Stimulated activated CD8-positive, alpha-beta memory T cell treated with anti-CD3 and anti-CD28 coated beads, Interleukin-7, amount 100 ng/mL, for 24 hours (primary cell): Measurements from ENCODE around the gene LLGL1.
"Not testable (repeated sequence)": the region's sequence is repeated elsewhere in the genome, so short reads cannot be mapped to it uniquely, and the experiment has no call there.

Experiments
- DNase-seq: peaks from one replicate; pipeline ENCODE4 v3.0.0-alpha.2; 2020; ENCODE audit warnings: low read depth

Gene LLGL1

GRCh38 chr17:18194804-18195203 is 30.6 kb upstream of the LLGL1 start:
- no peak for DNase-seq

- DNase-seq: no peak
Measured at GRCh38 chr17:18195246-18195645, 30.2 kb upstream of the LLGL1 start.

GRCh38 chr17:18197535-18198194 is 27.8 kb upstream of the LLGL1 start:
- DNase-seq: no peak

GRCh38 chr17:18198530-18198929 is 26.9 kb upstream of the LLGL1 start:
- no peak for DNase-seq

- no peak for DNase-seq
Measured at GRCh38 chr17:18201108-18201507, 24.3 kb upstream of the LLGL1 start.

GRCh38 chr17:18203308-18203707 is 22.1 kb upstream of the LLGL1 start:
- DNase-seq: no peak

- DNase-seq: no peak
Measured at GRCh38 chr17:18205861-18206260, 19.6 kb upstream of the LLGL1 start.

- DNase-seq: no peak
Measured at GRCh38 chr17:18206962-18207361, 18.5 kb upstream of the LLGL1 start.

GRCh38 chr17:18208092-18208491 is 17.3 kb upstream of the LLGL1 start:
- DNase-seq: no peak

- no peak for DNase-seq
Measured at GRCh38 chr17:18213666-18214270, 11.7 kb upstream of the LLGL1 start.

GRCh38 chr17:18216906-18217305 is 8.5 kb upstream of the LLGL1 start:
- not testable (repeated sequence) for DNase-seq

GRCh38 chr17:18217412-18218015 is 7.9 kb upstream of the LLGL1 start:
- DNase-seq: peak; percentile 53

- DNase-seq: no peak
Measured at GRCh38 chr17:18218756-18219415, 6.5 kb upstream of the LLGL1 start.

- DNase-seq: no peak
Measured at GRCh38 chr17:18224053-18224386, 1.4 kb upstream of the LLGL1 start.

- DNase-seq: no peak
Measured at GRCh38 chr17:18224387-18225120, 881 bp upstream of the LLGL1 start.

GRCh38 chr17:18225642-18226283 is 328 bp downstream of the LLGL1 start:
- DNase-seq: no peak

- no peak for DNase-seq
Measured at GRCh38 chr17:18226284-18226945, 980 bp downstream of the LLGL1 start.

- no peak for DNase-seq
Measured at GRCh38 chr17:18227635-18228034, 2.2 kb downstream of the LLGL1 start.

GRCh38 chr17:18228176-18228682 is 2.8 kb downstream of the LLGL1 start:
- no peak for DNase-seq

GRCh38 chr17:18229254-18229653 is 3.8 kb downstream of the LLGL1 start:
- no peak for DNase-seq

- DNase-seq: no peak
Measured at GRCh38 chr17:18229771-18230170, 4.3 kb downstream of the LLGL1 start.
